HL-60/S4 treated with phorbol 12-myristate 13-acetate at 8.2 ng/mL for 4 days and 3 days (cell line): ENCODE results near the gene AR.

ENCODE experiments used
- in situ Hi-C: fragments of 300-500 bp; cut with MboI; formaldehyde crosslinking; loops from 2 replicates; pipeline ENCODE4 v1.15.0; 2022; ENCODE audit warnings: low sequenced_read_pairs

AR gene, protein sequence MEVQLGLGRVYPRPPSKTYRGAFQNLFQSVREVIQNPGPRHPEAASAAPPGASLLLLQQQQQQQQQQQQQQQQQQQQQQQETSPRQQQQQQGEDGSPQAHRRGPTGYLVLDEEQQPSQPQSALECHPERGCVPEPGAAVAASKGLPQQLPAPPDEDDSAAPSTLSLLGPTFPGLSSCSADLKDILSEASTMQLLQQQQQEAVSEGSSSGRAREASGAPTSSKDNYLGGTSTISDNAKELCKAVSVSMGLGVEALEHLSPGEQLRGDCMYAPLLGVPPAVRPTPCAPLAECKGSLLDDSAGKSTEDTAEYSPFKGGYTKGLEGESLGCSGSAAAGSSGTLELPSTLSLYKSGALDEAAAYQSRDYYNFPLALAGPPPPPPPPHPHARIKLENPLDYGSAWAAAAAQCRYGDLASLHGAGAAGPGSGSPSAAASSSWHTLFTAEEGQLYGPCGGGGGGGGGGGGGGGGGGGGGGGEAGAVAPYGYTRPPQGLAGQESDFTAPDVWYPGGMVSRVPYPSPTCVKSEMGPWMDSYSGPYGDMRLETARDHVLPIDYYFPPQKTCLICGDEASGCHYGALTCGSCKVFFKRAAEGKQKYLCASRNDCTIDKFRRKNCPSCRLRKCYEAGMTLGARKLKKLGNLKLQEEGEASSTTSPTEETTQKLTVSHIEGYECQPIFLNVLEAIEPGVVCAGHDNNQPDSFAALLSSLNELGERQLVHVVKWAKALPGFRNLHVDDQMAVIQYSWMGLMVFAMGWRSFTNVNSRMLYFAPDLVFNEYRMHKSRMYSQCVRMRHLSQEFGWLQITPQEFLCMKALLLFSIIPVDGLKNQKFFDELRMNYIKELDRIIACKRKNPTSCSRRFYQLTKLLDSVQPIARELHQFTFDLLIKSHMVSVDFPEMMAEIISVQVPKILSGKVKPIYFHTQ

DNA sequence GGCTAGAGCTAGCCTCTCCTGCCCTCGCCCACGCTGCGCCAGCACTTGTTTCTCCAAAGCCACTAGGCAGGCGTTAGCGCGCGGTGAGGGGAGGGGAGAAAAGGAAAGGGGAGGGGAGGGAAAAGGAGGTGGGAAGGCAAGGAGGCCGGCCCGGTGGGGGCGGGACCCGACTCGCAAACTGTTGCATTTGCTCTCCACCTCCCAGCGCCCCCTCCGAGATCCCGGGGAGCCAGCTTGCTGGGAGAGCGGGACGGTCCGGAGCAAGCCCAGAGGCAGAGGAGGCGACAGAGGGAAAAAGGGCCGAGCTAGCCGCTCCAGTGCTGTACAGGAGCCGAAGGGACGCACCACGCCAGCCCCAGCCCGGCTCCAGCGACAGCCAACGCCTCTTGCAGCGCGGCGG, at the start of gene AR:
Gene AR, plus strand, starts transcription at position 204 of the 400 bp plus-strand sequence. CDS start 1,126 bp downstream, outside the sequence.
- in situ Hi-C loops: no loop called here

DNA sequence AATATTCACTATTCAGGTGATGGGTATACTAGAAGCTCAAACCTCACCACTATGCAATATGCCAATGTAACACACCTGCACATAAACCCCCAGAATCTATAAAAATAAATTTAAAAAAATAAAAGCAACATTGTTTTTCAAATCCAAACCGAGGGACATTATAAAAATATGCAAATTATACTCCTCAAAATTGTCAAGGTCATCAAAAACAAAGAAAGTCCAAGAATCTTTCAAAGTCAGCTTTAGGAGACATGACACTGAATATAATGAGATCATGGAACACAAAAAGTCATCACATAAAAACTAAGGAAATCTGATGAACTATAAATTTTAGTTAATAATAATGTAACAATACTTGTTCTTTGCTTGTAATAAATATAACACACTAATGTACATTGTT, 43.2 kb upstream of the AR start:
- in situ Hi-C loops: no loop called here

DNA sequence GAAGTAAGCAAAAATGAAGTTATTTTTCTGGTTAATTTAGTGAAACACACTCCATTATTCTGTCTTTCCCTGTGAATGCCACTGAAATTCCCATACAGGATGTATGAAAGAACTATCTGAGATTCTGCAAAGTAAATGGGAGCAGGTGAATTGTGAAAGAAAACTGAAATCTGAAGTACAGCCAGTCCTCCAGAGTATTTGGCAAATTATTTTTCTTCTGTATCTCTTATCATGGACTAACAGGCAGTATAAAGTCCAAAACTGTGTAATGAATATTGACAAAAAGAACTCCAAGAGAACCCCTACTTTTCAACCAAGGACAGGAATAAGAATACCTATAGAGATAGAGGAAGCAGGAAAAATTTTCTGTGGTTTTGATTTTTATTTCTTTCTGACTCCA, 40.8 kb upstream of the AR start:
- in situ Hi-C loops: no loop called here

DNA sequence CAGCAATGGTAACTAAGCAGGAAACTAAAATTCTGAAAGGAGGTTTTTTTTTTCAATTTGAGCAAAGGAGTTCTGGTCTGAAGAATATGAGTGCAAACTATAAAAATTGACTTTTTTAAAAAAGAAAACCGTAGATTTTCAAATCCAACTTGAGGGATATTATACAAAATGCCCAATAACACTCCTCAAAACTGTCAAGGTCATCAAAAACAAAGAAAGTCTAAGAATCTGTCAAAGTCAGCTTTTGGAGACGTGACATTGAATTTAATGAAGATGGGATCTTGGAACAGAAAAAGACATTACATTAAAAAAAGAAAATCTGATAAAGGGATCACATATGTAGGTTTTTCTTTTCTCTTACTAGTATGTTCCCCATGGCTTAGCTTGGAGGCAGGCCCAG, 40.4 kb upstream of the AR start:
- in situ Hi-C loops: no loop called here

DNA sequence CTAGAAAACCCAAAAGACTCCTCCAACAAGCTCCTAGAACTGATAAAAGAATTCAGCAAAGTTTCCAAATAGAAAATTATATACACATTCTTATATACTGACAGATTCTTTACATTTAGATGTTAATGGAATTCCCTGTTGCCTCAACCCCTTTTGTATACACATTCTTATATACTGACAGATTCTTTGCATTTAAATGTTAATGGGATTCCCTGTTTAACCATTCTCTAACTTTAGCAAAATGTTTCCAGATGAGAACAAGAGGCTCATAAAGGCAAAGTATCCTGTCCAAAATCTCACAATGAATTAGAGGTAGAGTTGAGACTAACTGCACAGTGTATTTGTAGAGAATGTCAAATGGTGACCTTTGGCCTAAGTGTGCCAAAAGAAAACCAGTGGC, 23.1 kb upstream of the AR start:
- in situ Hi-C loops: no loop called here

DNA sequence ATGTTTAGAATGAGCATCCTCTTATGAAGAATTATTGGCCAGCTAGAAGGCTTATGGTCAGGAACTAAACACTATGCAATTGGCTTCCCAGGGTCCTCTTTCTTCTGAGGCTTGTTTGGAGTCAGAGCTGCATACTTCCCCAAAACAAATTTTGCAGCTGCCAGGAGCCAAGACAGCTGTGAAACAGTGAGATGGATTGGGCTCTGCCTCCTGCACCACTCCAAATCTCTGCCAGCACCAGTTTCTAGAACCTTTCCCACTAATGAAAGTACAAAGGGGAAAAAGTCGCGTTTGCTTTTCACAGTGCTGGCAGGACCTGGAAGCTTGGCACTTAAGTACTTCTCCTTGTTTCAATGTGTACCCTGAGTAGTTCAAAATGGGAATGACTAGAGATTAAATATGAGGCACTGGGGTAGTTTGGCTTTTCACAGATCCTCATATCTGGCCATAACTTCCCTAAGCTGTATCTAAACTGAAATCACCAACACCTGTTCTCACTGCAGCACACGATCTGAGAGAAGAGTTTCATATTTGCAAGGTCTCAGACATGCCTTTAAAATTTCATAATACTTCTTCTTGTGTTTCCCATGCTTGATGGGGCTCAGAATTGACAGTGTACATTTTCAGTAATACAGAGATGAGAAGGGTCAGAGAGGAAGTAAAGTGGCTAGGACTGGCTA, 20.7 kb upstream of the AR start:
- in situ Hi-C loops: no loop called here

DNA sequence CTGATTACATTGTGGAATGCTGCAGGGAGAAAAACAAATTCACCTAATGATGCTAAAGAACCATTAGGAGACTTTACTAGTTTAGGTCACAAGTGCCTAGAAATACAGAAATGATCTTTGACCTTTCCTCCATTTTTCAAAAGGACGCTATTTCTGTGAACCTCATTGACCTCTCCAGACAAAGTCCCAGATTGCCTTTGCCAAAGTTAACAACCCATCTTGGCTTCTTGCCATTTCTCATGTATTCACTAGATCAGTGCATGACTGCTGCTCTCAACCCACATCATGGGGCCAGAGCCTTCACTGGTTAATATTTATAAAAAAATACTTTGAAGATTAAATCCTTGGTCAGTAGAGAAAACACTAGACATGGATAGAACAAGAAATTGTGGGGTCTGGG, 19.9 kb upstream of the AR start:
- in situ Hi-C loops: no loop called here

DNA sequence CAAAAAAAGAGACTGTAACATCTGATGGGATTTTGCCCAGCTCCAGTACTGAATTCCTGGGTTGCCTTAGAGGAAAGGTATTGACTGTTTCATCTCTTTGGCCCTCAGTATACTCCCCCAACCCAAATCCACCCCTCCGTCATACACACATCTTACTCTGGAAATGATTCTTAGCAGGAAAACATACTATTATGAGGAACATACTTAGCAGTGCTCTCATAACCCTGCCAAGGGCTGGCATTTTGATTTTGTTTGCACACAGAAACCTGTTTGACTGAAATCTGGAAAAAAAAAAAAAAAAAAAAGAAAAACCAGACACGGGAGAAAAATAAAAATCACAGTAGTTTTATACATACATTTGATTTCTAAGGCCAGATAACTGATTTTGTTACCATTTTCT, 19.4 kb upstream of the AR start:
- in situ Hi-C loops: no loop called here

DNA sequence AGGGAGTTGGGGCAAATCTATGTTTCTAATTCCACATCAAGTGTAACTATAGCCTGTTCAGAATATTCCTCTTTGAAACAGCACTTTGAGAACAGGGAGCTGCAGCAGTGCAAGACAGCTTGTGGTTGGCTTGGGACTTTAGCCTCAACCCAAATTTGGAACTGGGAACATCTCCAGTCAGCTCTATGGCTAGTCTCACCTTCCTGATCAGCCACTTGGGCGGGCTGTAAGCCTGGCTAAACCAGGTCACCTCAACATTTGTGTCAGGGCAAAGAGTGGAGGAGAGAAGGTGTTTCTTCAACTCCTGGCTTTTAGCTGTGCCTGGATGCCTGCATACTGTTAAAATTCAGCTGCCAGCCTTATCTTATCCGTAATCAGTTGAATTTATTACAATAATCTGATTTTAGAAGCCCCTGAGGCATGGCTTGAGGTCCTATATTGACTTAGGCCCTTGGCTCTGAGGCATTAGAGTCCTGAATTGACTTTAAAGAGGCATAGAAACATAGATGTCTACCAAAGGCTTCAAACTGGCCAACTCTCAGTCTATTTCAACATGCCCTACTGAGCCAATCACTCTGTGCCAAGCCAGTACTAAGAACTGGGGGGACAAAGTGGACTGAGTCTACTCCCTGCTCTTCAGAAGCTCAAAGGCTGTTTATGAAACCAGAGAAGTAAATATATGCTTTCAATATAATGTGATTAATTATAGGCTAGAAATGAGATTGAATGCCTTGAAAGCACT, 18.7 kb upstream of the AR start:
- in situ Hi-C loops: no loop called here

DNA sequence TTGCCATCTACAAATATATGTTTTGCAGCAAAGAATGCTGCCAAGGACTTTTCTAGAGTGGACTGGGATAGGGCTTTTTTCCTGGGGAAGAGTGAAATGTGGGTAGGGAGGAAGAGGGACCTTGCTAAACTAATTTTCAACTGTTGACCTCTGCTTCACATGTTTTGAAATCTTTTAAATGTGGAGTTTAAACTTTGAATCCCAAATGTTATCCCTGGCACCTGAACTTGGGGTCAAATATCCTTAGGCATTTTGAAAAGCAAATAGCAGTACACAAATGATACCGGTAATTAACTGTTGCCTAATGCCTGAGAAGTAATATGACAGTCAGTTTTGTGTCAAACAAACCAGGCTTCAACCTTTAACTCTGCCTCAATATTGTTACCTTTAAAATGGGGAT, 7.3 kb upstream of the AR start:
- in situ Hi-C loops: no loop called here

DNA sequence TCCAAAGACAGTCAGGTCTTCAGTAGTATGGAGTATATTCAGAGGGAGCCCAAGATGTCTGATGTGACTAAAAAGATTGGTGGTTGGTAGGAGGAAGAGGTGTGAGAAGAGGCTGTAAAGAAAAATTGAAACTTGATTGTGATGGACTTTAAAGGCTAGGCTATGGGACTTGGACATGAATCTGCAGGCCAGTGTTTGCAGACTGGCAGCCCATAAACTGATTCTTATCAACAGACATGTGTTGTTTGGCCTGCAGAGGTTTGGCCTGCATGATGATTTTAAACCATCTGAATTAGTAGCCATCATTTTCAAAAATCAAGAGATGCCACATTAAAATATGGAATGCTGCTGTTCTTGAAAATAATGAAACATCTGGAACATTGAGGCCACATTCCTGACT, 5.4 kb upstream of the AR start:
- in situ Hi-C loops: no loop called here

DNA sequence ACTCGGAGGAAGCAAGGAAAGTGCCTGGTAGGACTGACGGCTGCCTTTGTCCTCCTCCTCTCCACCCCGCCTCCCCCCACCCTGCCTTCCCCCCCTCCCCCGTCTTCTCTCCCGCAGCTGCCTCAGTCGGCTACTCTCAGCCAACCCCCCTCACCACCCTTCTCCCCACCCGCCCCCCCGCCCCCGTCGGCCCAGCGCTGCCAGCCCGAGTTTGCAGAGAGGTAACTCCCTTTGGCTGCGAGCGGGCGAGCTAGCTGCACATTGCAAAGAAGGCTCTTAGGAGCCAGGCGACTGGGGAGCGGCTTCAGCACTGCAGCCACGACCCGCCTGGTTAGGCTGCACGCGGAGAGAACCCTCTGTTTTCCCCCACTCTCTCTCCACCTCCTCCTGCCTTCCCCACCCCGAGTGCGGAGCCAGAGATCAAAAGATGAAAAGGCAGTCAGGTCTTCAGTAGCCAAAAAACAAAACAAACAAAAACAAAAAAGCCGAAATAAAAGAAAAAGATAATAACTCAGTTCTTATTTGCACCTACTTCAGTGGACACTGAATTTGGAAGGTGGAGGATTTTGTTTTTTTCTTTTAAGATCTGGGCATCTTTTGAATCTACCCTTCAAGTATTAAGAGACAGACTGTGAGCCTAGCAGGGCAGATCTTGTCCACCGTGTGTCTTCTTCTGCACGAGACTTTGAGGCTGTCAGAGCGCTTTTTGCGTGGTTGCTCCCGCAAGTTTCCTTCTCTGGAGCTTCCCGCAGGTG, 637 bp downstream of the AR start:
- in situ Hi-C loops: no loop called here

DNA sequence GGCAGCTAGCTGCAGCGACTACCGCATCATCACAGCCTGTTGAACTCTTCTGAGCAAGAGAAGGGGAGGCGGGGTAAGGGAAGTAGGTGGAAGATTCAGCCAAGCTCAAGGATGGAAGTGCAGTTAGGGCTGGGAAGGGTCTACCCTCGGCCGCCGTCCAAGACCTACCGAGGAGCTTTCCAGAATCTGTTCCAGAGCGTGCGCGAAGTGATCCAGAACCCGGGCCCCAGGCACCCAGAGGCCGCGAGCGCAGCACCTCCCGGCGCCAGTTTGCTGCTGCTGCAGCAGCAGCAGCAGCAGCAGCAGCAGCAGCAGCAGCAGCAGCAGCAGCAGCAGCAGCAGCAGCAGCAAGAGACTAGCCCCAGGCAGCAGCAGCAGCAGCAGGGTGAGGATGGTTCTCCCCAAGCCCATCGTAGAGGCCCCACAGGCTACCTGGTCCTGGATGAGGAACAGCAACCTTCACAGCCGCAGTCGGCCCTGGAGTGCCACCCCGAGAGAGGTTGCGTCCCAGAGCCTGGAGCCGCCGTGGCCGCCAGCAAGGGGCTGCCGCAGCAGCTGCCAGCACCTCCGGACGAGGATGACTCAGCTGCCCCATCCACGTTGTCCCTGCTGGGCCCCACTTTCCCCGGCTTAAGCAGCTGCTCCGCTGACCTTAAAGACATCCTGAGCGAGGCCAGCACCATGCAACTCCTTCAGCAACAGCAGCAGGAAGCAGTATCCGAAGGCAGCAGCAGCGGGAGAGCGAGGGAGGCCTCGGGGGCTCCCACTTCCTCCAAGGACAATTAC, 1.4 kb downstream of the AR start:
- in situ Hi-C loops: no loop called here

DNA sequence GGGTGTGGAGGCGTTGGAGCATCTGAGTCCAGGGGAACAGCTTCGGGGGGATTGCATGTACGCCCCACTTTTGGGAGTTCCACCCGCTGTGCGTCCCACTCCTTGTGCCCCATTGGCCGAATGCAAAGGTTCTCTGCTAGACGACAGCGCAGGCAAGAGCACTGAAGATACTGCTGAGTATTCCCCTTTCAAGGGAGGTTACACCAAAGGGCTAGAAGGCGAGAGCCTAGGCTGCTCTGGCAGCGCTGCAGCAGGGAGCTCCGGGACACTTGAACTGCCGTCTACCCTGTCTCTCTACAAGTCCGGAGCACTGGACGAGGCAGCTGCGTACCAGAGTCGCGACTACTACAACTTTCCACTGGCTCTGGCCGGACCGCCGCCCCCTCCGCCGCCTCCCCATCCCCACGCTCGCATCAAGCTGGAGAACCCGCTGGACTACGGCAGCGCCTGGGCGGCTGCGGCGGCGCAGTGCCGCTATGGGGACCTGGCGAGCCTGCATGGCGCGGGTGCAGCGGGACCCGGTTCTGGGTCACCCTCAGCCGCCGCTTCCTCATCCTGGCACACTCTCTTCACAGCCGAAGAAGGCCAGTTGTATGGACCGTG, 2.2 kb downstream of the AR start:
- in situ Hi-C loops: no loop called here

DNA sequence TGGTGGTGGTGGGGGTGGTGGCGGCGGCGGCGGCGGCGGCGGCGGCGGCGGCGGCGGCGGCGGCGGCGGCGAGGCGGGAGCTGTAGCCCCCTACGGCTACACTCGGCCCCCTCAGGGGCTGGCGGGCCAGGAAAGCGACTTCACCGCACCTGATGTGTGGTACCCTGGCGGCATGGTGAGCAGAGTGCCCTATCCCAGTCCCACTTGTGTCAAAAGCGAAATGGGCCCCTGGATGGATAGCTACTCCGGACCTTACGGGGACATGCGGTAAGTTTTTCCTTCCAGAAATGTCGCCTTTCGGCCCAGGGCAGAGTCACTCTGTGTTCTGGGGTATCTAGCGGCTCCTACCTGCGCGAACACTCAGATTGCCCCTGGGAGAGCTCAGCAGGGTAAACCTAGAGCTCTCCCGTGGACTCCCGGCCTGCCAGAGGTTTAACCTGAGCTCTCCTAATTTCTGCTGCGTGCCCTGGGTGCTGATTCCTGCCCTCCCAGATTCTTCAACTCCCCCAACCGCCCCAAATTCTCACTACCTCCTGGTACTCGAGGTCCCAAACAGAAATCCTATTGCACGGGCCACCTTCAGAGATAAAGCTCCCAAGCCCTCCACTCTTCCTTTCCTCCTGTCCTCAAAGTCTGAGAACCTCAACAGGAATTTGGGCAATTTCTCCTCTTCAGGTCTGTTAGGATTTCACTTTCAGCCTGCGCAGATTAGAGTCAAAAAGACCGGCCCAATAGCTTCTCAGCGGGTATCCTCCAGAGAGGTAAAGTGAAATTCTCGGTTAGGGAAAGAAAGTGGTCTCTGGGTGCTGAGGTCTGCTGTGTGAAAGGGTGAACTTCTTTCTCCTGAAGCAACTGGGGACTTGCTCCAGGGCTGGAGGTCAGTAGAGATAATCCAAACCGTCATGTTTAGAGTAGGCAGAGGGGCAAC, 2.9 kb downstream of the AR start:
- in situ Hi-C loops: no loop called here

DNA sequence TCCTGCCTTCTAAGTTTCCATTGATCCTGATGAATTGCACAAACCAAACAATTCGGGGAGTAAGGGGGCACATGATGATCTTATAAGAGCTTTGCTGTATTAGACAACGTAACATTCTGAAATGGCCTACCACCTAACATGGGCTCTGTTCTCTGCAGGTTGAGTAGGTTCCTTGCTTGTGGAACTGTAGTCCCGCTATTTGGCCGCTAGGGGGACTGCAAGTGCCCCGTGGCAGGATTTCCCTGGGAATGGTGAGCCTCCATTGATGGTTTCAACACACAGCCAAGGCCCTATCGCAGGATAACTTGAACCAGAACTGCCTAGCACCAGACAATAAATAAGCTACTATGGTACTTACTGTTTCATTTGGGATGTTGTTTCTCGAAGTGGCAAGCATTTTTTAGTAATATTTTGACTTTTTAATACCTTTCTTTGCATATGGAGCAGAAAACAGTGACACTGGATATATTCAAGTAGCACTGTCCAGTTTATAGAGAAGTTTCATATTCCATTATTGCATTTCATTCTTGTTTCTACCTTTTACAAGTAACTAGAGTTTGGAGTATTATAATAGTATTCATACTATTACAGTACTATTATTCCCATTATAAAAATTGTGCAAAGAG, 11.9 kb downstream of the AR start:
- in situ Hi-C loops: no loop called here

DNA sequence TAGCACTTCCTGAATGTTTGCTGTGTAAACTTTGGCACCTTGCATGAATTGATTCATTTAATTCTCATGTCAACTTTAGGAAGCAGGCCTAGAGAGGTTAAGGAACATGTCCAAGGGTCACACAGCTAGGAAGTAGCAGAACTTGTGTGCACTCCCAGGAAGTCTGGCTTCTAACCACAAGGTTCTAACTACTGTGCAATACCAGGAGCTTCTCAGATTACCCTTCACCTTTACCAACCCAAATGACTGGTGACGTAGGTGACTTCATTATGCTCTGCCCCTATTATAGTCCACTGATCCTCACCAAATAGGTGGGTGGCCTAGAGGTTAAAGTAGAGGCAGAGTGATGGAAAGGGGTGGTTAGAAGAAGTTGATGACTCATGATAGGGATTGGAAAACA, 14.4 kb downstream of the AR start:
- in situ Hi-C loops: no loop called here
